LNCaP clone FGC (cell line): ENCODE data around the gene GCM1.

Source experiments
- DNase-seq: peaks from one replicate; pipeline ENCODE4 v3.0.0-alpha.2; 2011; ENCODE audit warnings: low read depth
- H3K4me3 ChIP-seq: 2 replicates; pipeline ENCODE4 v1.5.1; 2011; ENCODE audit warnings: mild to moderate bottlenecking, low read depth, low read length, control low read depth
- CTCF ChIP-seq: IDR thresholded peaks from 2 replicates; pipeline ENCODE4 v1.5.1; 2012; ENCODE audit warnings: mild to moderate bottlenecking; ENCODE audit not compliant: control insufficient read depth, insufficient read depth; ENCODE audit errors: extremely low read depth

The GCM1 gene

GRCh38 chr6:53134601-53135235, 13.9 kb downstream of the GCM1 start:
- DNase-seq: no peak
- no peak for TF ChIP-seq CTCF
- no peak overlapping the region for H3K4me3 ChIP-seq

- TF ChIP-seq CTCF: no peak
- no peak for DNase-seq
- H3K4me3 ChIP-seq: no peak overlapping the region
Observed at GRCh38 chr6:53133961-53134360, 14.7 kb downstream of the GCM1 start.

- H3K4me3 ChIP-seq: no peak overlapping the region
- DNase-seq: no peak
- no peak for TF ChIP-seq CTCF
Observed at GRCh38 chr6:53130569-53131290, 17.9 kb downstream of the GCM1 start.

GRCh38 chr6:53128842-53129241, 19.8 kb downstream of the GCM1 start:
- TF ChIP-seq CTCF: no peak
- H3K4me3 ChIP-seq: no peak overlapping the region
- DNase-seq: no peak

- no peak for TF ChIP-seq CTCF
- DNase-seq: no peak
- no peak overlapping the region for H3K4me3 ChIP-seq
Observed at GRCh38 chr6:53125276-53125675, 23.4 kb downstream of the GCM1 start.

GRCh38 chr6:53124131-53124800, 24.4 kb downstream of the GCM1 start:
- no peak overlapping the region for H3K4me3 ChIP-seq
- no peak for TF ChIP-seq CTCF
- DNase-seq: no peak
